H9 (cell line): ENCODE results near the gene C11orf65. TPM values are rescaled to one million over a fixed set of nuclear protein-coding genes. Genes with fewer than 3 reads are reported as not detected.

Experiments used
- DNase-seq: peaks from one replicate; pipeline ENCODE4 v3.0.0-alpha.2; 2017
- H2AFZ ChIP-seq: one replicate; pipeline ENCODE4 v1.6.1; 2013; ENCODE audit warnings: mild to moderate bottlenecking, low read length, control low read depth, moderate library complexity
- H2AK5ac ChIP-seq: 2 replicates; pipeline ENCODE4 v1.6.1; 2013; ENCODE audit warnings: low read length, control low read depth, mixed read lengths; ENCODE audit not compliant: insufficient read length
- H2BK120ac ChIP-seq: one replicate; pipeline ENCODE4 v1.6.1; 2013; ENCODE audit warnings: low read depth, mild to moderate bottlenecking, low read length, control low read depth, inconsistent platforms; ENCODE audit not compliant: poor library complexity, severe bottlenecking
- H2BK12ac ChIP-seq: 2 replicates; pipeline ENCODE4 v1.6.1; 2013; ENCODE audit warnings: low read length, control low read depth, mixed read lengths, low read depth; ENCODE audit not compliant: insufficient read length
- H2BK15ac ChIP-seq: 2 replicates; pipeline ENCODE4 v1.6.1; 2013; ENCODE audit warnings: low read depth, low read length, control low read depth
- H2BK20ac ChIP-seq: one replicate; pipeline ENCODE4 v1.6.1; 2013; ENCODE audit warnings: low read depth, mild to moderate bottlenecking, low read length, control low read depth, inconsistent platforms; ENCODE audit not compliant: poor library complexity, severe bottlenecking
- H2BK5ac ChIP-seq: 2 replicates; pipeline ENCODE4 v1.6.1; 2013; ENCODE audit warnings: low read length, control low read depth, mixed read lengths; ENCODE audit not compliant: insufficient read length
- H3K14ac ChIP-seq: 2 replicates; pipeline ENCODE4 v1.6.1; 2013; ENCODE audit warnings: low read length, control low read depth; ENCODE audit not compliant: insufficient read depth
- H3K18ac ChIP-seq: 2 replicates; pipeline ENCODE4 v1.6.1; 2013; ENCODE audit warnings: low read depth, mild to moderate bottlenecking, mixed read lengths, low read length, control low read depth; ENCODE audit not compliant: insufficient read length
- H3K23ac ChIP-seq: 2 replicates; pipeline ENCODE4 v1.6.1; 2013; ENCODE audit warnings: low read length, control low read depth, mixed read lengths, low read depth; ENCODE audit not compliant: insufficient read length
- H3K23me2 ChIP-seq: 2 replicates; pipeline ENCODE4 v1.6.1; 2013; ENCODE audit warnings: low read depth, mild to moderate bottlenecking, mixed read lengths, low read length, control low read depth; ENCODE audit not compliant: insufficient read length, poor library complexity, severe bottlenecking
- H3K27ac ChIP-seq: 2 replicates; pipeline ENCODE4 v1.5.1; 2013; ENCODE audit warnings: low read length, control low read depth, mixed read lengths, low read depth; ENCODE audit not compliant: insufficient read length
- H3K27me3 ChIP-seq: 2 replicates; pipeline ENCODE4 v1.6.1; 2013; ENCODE audit warnings: low read length, control low read depth, inconsistent platforms; ENCODE audit not compliant: insufficient read depth
- H3K4ac ChIP-seq: 2 replicates; pipeline ENCODE4 v1.6.1; 2013; ENCODE audit warnings: low read depth, mild to moderate bottlenecking, control low read depth, inconsistent platforms, low read length, moderate library complexity
- H3K4me1 ChIP-seq: 2 replicates; pipeline ENCODE4 v1.6.1; 2013; ENCODE audit warnings: low read length, control low read depth, inconsistent platforms; ENCODE audit not compliant: insufficient read depth
- H3K4me2 ChIP-seq: 2 replicates; pipeline ENCODE4 v1.6.1; 2013; ENCODE audit warnings: low read length, control low read depth, mixed read lengths; ENCODE audit not compliant: insufficient read length, insufficient read depth
- H3K56ac ChIP-seq: 2 replicates; pipeline ENCODE4 v1.6.1; 2013; ENCODE audit warnings: low read depth, mild to moderate bottlenecking, mixed read lengths, low read length, control low read depth; ENCODE audit not compliant: insufficient read length
- H3K79me1 ChIP-seq: 2 replicates; pipeline ENCODE4 v1.6.1; 2013; ENCODE audit warnings: low read depth, mild to moderate bottlenecking, moderate library complexity, low read length, control low read depth, inconsistent platforms; ENCODE audit not compliant: insufficient read depth, poor library complexity, severe bottlenecking
- H3K79me2 ChIP-seq: 2 replicates; pipeline ENCODE4 v1.6.1; 2013; ENCODE audit warnings: low read length, control low read depth, inconsistent platforms; ENCODE audit not compliant: insufficient read depth
- H3K9ac ChIP-seq: 2 replicates; pipeline ENCODE4 v1.6.1; 2013; ENCODE audit warnings: low read length, control low read depth, mixed read lengths; ENCODE audit not compliant: insufficient read length; ENCODE audit errors: extremely low read depth
- H3K9me3 ChIP-seq: one replicate; pipeline ENCODE4 v1.6.1; 2013; ENCODE audit warnings: low read depth, low read length, inconsistent platforms; ENCODE audit not compliant: control insufficient read depth
- H3T11ph ChIP-seq: one replicate; pipeline ENCODE4 v1.6.1; 2013; ENCODE audit warnings: mild to moderate bottlenecking, low read length, control low read depth, inconsistent platforms
- H4K20me1 ChIP-seq: one replicate; pipeline ENCODE4 v1.6.1; 2013; ENCODE audit not compliant: control insufficient read depth, insufficient read length, insufficient read depth
- H4K5ac ChIP-seq: 2 replicates; pipeline ENCODE4 v1.6.1; 2013; ENCODE audit warnings: low read depth, mild to moderate bottlenecking, mixed read lengths, low read length, control low read depth; ENCODE audit not compliant: insufficient read length
- H4K8ac ChIP-seq: replicated peaks from 2 replicates; pipeline ENCODE4 v1.6.1; 2013; ENCODE audit warnings: low read length, control low read depth, mixed read lengths, low read depth; ENCODE audit not compliant: insufficient read length
- H4K91ac ChIP-seq: 2 replicates; pipeline ENCODE4 v1.6.1; 2013; ENCODE audit warnings: low read depth, mild to moderate bottlenecking, moderate library complexity, mixed read lengths, low read length, control low read depth; ENCODE audit not compliant: insufficient read length
- H3K27ac Mint-ChIP-seq, 3 experiments: 2 replicates in 2 of 3; 3 replicates in 1 of 3; pipeline ENCODE4 v1.8.0; 2020 to 2021; ENCODE audit warnings: mixed read lengths in 3 of 3, mild to moderate bottlenecking in 1 of 3, moderate library complexity in 1 of 3
- H3K27me3 Mint-ChIP-seq: 2 replicates; pipeline ENCODE4 v1.8.0; 2021; ENCODE audit warnings: low read depth, mild to moderate bottlenecking, moderate library complexity, mixed read lengths
- H3K36me3 Mint-ChIP-seq, 3 experiments: 2 replicates in 2 of 3; 3 replicates in 1 of 3; pipeline ENCODE4 v1.8.0; 2020 to 2021; ENCODE audit warnings: low read depth in 3 of 3, mixed read lengths in 3 of 3; ENCODE audit not compliant: insufficient read depth in 1 of 3
- H3K4me1 Mint-ChIP-seq, 2 experiments: 2 replicates each; pipeline ENCODE4 v1.8.0; 2020; ENCODE audit warnings: mixed read lengths in 2 of 2
- H3K4me3 Mint-ChIP-seq, 2 experiments: 2 replicates in 1 of 2; 3 replicates in 1 of 2; pipeline ENCODE4 v1.8.0; 2020 to 2021; ENCODE audit warnings: mild to moderate bottlenecking in 2 of 2, mixed read lengths in 2 of 2, moderate library complexity in 1 of 2
- H3K9me3 Mint-ChIP-seq, 2 experiments: 2 replicates in 1 of 2; 3 replicates in 1 of 2; pipeline ENCODE4 v1.8.0; 2020; ENCODE audit warnings: mild to moderate bottlenecking in 2 of 2, mixed read lengths in 2 of 2, moderate library complexity in 1 of 2
- WGBS: extraction: QIAGEN DNeasy Blood & Tissue Kit; methylation state at CpG from one replicate; pipeline ENCODE4 v1.1.7; 2013; ENCODE audit warnings: missing lambda C conversion rate, low lambda C conversion rate, mixed read lengths; ENCODE audit not compliant: insufficient read length; ENCODE audit errors: extremely low coverage; 5-methylcytosine and 5-hydroxymethylcytosine counted together
- total RNA-seq: library from RNA; stranded (reverse); gene quantifications from 2 replicates; pipeline ENCODE4 v1.2.1, GENCODE V29; 2021
- TF ChIP-seq, protein P1 (sequence below): fragments of 200-600 bp; sonication (generic); conservative IDR thresholded peaks from 3 replicates; pipeline ENCODE4 v1.8.0; 2021; ENCODE audit warnings: antibody characterized with exemption, mild to moderate bottlenecking

C11orf65 gene
- total RNA-seq, 1 experiment from 2014 or later, result 0.55 TPM

GRCh38 chr11:108403052-108403451 is 64.3 kb downstream of the C11orf65 start:
- Histone ChIP-seq H4K91ac (no peak overlapping the region), H3K79me1 (no peaks in the 10 kb centered on the region), H2BK15ac (no peak overlapping the region), H4K5ac (no peak overlapping the region), H3K23me2 (no peaks in the 10 kb centered on the region), H3K9me3 (no peaks in the 10 kb centered on the region), H3K14ac (no peak overlapping the region), H3K9ac (no peak overlapping the region), H3K27me3 (no peaks in the 10 kb centered on the region), H3K4me2 (no peak overlapping the region), H3K56ac (no peak overlapping the region), H2BK120ac (no peak overlapping the region), H4K20me1 (no peaks in the 10 kb centered on the region), H3K79me2 (no peaks in the 10 kb centered on the region), H2BK12ac (no peak overlapping the region), H2BK20ac (no peak overlapping the region), H2BK5ac (no peak overlapping the region), H3K23ac (no peak overlapping the region), H2AFZ (no peak overlapping the region), H3T11ph (no peak overlapping the region), H3K4ac (no peak overlapping the region), H2AK5ac (no peak overlapping the region), H3K18ac (no peak overlapping the region), H4K8ac (no peak overlapping the region), H3K27ac (no peak overlapping the region), H3K4me1 (no peaks in the 10 kb centered on the region)
- TF ChIP-seq, protein P1, sequence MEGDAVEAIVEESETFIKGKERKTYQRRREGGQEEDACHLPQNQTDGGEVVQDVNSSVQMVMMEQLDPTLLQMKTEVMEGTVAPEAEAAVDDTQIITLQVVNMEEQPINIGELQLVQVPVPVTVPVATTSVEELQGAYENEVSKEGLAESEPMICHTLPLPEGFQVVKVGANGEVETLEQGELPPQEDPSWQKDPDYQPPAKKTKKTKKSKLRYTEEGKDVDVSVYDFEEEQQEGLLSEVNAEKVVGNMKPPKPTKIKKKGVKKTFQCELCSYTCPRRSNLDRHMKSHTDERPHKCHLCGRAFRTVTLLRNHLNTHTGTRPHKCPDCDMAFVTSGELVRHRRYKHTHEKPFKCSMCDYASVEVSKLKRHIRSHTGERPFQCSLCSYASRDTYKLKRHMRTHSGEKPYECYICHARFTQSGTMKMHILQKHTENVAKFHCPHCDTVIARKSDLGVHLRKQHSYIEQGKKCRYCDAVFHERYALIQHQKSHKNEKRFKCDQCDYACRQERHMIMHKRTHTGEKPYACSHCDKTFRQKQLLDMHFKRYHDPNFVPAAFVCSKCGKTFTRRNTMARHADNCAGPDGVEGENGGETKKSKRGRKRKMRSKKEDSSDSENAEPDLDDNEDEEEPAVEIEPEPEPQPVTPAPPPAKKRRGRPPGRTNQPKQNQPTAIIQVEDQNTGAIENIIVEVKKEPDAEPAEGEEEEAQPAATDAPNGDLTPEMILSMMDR, result no peak
- no CpG with 5 or more reads among the region's 1 CpG for WGBS
- Mint-ChIP-seq H3K36me3 (no peaks in the 10 kb centered on the region), H3K4me1 (no peaks in the 10 kb centered on the region), H3K4me3 (no peak overlapping the region), H3K27ac (no peak overlapping the region), H3K27me3 (no peaks in the 10 kb centered on the region), H3K9me3 (no peaks in the 10 kb centered on the region)
- DNase-seq, result no peak
